PC-9 (cell line): ENCODE results near the gene CUEDC2. TPM values are rescaled to one million over a fixed set of nuclear protein-coding genes. Genes with fewer than 3 reads are reported as not detected.

Experiments
- BruUV-seq: library from RNA; stranded (reverse); fragments of 400-500 nt; replicated peaks from 2 replicates; lab custom pipeline; 2021; lab: Mats Ljungman, UMichigan
- CTCF ChIA-PET: fragments of 300-600 bp; sonication (Branson Sonifier 250); formaldehyde crosslinking; loops from one replicate; lab custom pipeline; 2022; ENCODE audit warnings: antibody characterized with exemption; lab: Charles Lee
- POLR2A ChIA-PET: fragments of 300-600 bp; sonication (Branson Sonifier 250); formaldehyde crosslinking; loops from one replicate; lab custom pipeline; 2022; ENCODE audit warnings: antibody characterized with exemption; ENCODE audit not compliant: unreplicated experiment; lab: Charles Lee
- DNase-seq, 2 experiments: peaks; one replicate each; pipeline versions ENCODE4 v3.0.0 to v3.0.0-alpha.2; 2015 to 2022; ENCODE audit warnings: mixed read lengths in 1 of 2
- H2AFZ ChIP-seq: fragments of 200-600 bp; sonication (generic); 2 replicates; pipeline ENCODE4 v1.8.1; 2017; ENCODE audit warnings: antibody characterized with exemption
- H3F3A ChIP-seq: fragments of 200-600 bp; sonication (generic); 2 replicates; pipeline ENCODE4 v1.8.1; 2017; ENCODE audit warnings: antibody characterized with exemption, mild to moderate bottlenecking, low read depth; ENCODE audit not compliant: insufficient read depth
- H3K27ac ChIP-seq: fragments of 200-600 bp; sonication (generic); 2 replicates; pipeline ENCODE4 v1.6.1; 2016; ENCODE audit warnings: mixed run types
- H3K27me3 ChIP-seq: fragments of 200-600 bp; sonication (generic); 2 replicates; pipeline ENCODE4 v1.6.1; 2016; ENCODE audit warnings: low read depth, mixed run types; ENCODE audit not compliant: insufficient read depth
- H3K36me3 ChIP-seq: fragments of 200-600 bp; sonication (generic); 2 replicates; pipeline ENCODE4 v1.6.1; 2016; ENCODE audit warnings: low read depth, mixed run types
- H3K4me1 ChIP-seq: fragments of 200-600 bp; sonication (generic); replicated peaks from 2 replicates; pipeline ENCODE4 v1.6.1; 2016; ENCODE audit warnings: mixed run types; ENCODE audit not compliant: insufficient read depth
- H3K4me2 ChIP-seq: fragments of 200-600 bp; sonication (generic); 2 replicates; pipeline ENCODE4 v1.6.1; 2017; ENCODE audit warnings: mixed run types
- H3K4me3 ChIP-seq: fragments of 200-600 bp; sonication (generic); 2 replicates; pipeline ENCODE4 v1.6.1; 2016; ENCODE audit warnings: mixed run types
- H3K79me2 ChIP-seq: fragments of 200-600 bp; sonication (generic); 2 replicates; pipeline ENCODE4 v1.6.1; 2017; ENCODE audit warnings: low read depth, mixed run types
- H3K9me2 ChIP-seq: fragments of 200-600 bp; sonication (generic); 2 replicates; pipeline ENCODE4 v1.8.1; 2017; ENCODE audit warnings: mild to moderate bottlenecking; ENCODE audit not compliant: insufficient read depth
- H3K9me3 ChIP-seq: fragments of 200-600 bp; sonication (generic); 2 replicates; pipeline ENCODE4 v1.8.1; 2016; ENCODE audit warnings: low read depth; ENCODE audit not compliant: insufficient read depth
- H4K20me1 ChIP-seq: fragments of 200-600 bp; sonication (generic); 2 replicates; pipeline ENCODE4 v1.8.1; 2017; ENCODE audit not compliant: insufficient read depth
- EZH2 ChIP-seq: fragments of 200-600 bp; sonication (generic); IDR thresholded peaks from 2 replicates; pipeline ENCODE4 v1.8.0; 2017; ENCODE audit warnings: antibody characterized with exemption, low read depth
- intact Hi-C: fragments of 100-400 bp; cut with micrococcal nuclease; formaldehyde crosslinking; loops from one replicate; pipeline ENCODE4 v1.10.0; 2022; ENCODE audit not compliant: unreplicated experiment
- total RNA-seq: library from RNA; stranded (reverse); gene quantifications from 2 replicates; pipeline ENCODE4 v1.2.3, GENCODE V29; 2021
- TF ChIP-seq, protein P1 (sequence below): fragments of 200-600 bp; sonication (generic); conservative IDR thresholded peaks from 2 replicates; pipeline ENCODE4 v1.6.1; 2017; ENCODE audit warnings: mixed run types, antibody characterized with exemption, mild to moderate bottlenecking, moderate library complexity

The CUEDC2 gene
- total RNA-seq, 1 experiment from 2014 or later = 46.2 TPM

GRCh38 chr10:102437515-102437914 is 5.1 kb upstream of the CUEDC2 start:
- Histone ChIP-seq H3K4me3 (no peak overlapping the region), H4K20me1 (no peaks in the 10 kb centered on the region)
- POLR2A ChIA-PET = no interaction called here

DNA sequence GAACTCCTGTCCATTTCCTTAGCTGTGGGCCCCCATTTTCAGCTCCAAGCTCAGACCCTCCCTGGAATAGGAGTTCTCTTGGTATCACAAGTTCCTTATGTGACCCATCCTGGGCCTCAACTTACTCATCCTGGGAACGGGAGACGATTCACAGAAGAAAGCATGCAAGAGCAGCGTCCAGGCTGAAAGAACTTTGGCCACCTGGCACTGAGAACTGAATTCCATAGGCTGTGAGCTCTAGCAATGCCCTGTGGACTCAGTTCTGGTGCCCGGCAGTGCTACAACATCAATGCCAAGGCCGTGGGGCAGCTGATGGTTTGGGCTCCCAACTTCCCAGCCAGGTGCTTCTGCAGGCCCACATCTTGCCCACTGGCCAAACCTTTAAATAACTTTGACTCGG is 3.9 kb upstream of the CUEDC2 start:
- H4K20me1 ChIP-seq = no peaks in the 10 kb centered on the region
- no peaks in the 10 kb centered on the region for H3K36me3 ChIP-seq
- no TSS peak for BruUV-seq
- H3K9me2 ChIP-seq = no peaks in the 10 kb centered on the region
- no peaks in the 10 kb centered on the region for H3K27me3 ChIP-seq
- ChIA-PET CTCF (no interaction called here), POLR2A (no interaction called here)
- intact Hi-C loops = no loop called here
- DNase-seq = no peak
- no peaks in the 10 kb centered on the region for H3K4me1 ChIP-seq
- no peak overlapping the region for H3K4me3 ChIP-seq
- peaks cover 6% of the 10 kb centered on the region; the same call in 1 of the 2 replicates for H3K79me2 ChIP-seq
- no peak overlapping the region for H3K27ac ChIP-seq
- no peak overlapping the region for H2AFZ ChIP-seq
- H3F3A ChIP-seq = no peaks in the 10 kb centered on the region
- H3K4me2 ChIP-seq = no peak overlapping the region
- TF ChIP-seq EZH2 = no peak
- TF ChIP-seq, protein P1, sequence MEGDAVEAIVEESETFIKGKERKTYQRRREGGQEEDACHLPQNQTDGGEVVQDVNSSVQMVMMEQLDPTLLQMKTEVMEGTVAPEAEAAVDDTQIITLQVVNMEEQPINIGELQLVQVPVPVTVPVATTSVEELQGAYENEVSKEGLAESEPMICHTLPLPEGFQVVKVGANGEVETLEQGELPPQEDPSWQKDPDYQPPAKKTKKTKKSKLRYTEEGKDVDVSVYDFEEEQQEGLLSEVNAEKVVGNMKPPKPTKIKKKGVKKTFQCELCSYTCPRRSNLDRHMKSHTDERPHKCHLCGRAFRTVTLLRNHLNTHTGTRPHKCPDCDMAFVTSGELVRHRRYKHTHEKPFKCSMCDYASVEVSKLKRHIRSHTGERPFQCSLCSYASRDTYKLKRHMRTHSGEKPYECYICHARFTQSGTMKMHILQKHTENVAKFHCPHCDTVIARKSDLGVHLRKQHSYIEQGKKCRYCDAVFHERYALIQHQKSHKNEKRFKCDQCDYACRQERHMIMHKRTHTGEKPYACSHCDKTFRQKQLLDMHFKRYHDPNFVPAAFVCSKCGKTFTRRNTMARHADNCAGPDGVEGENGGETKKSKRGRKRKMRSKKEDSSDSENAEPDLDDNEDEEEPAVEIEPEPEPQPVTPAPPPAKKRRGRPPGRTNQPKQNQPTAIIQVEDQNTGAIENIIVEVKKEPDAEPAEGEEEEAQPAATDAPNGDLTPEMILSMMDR = no peak
- no peaks in the 10 kb centered on the region for H3K9me3 ChIP-seq

More at GRCh38 chr10:102437515-102437914, 5.1 kb upstream of the CUEDC2 start:
- H3K4me2 ChIP-seq = no peak overlapping the region
- no peak for DNase-seq
- H3K36me3 ChIP-seq = no peaks in the 10 kb centered on the region
- no peaks in the 10 kb centered on the region for H3K9me3 ChIP-seq
- no TSS peak for BruUV-seq
- CTCF ChIA-PET = no interaction called here
- H3K79me2 ChIP-seq = no peaks in the 10 kb centered on the region
- H3K4me1 ChIP-seq = no peaks in the 10 kb centered on the region
- H3K27me3 ChIP-seq = no peaks in the 10 kb centered on the region
- TF ChIP-seq, protein P1 = no peak
- no peak for TF ChIP-seq EZH2
- no peaks in the 10 kb centered on the region for H3K9me2 ChIP-seq
- no peaks in the 10 kb centered on the region for H3F3A ChIP-seq
- intact Hi-C loops = no loop called here
- no peak overlapping the region for H2AFZ ChIP-seq
- H3K27ac ChIP-seq = no peak overlapping the region

DNA sequence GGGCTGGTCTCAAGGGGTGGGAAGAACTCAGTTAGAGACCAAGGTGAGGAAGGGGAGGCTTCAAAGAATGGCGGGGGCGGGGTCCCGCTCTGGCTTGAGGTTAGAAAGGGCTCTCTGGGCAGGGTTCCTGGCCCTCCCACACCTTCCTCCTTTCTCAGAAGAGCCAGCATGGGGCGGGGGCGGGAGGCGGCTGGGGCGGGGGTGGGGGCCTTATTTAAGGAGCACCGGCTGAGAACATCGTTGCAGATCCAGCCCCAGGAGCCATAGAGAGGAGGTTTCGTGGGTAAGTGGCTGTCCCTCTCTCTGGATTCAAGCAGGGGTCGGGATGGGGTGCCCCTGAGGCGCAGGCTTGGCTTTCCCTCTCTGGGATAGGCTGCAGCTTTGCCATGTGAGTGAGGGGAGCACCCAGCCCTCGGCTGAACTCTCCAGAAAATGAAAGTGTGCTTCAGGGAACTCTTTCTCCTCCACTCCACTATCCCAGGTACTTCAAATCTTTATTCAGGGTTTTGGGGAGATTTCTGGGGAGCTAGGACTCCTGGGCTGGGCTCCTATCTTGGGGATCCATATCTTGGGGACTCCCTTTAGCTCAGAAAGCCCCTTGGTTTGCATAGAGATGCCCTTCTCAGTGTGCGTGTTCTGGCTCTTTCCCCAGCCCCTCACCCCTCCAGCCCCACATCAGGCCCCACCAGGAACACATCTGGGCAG is 3.3 kb upstream of the CUEDC2 start:
- no peaks in the 10 kb centered on the region for H3K9me3 ChIP-seq
- TF ChIP-seq EZH2 = no peak
- TF ChIP-seq, protein P1 = no peak
- H3K36me3 ChIP-seq = no peaks in the 10 kb centered on the region
- no peaks in the 10 kb centered on the region for H3K27me3 ChIP-seq
- H4K20me1 ChIP-seq = no peaks in the 10 kb centered on the region
- ChIA-PET POLR2A (no interaction called here), CTCF (no interaction called here)
- H3K79me2 ChIP-seq = peaks cover 6% of the 10 kb centered on the region; the same call in 1 of the 2 replicates
- no peaks in the 10 kb centered on the region for H3K9me2 ChIP-seq
- H3F3A ChIP-seq = no peaks in the 10 kb centered on the region
- no peak for DNase-seq
- intact Hi-C loops = no loop called here
- H3K27ac ChIP-seq = no peak overlapping the region
- H3K4me2 ChIP-seq = no peak overlapping the region
- H3K4me1 ChIP-seq = no peaks in the 10 kb centered on the region
- no peak overlapping the region for H2AFZ ChIP-seq
- no peak overlapping the region for H3K4me3 ChIP-seq
- BruUV-seq = no TSS peak
